Heart right ventricle (tissue), 16 donors: ENCODE results near the gene BPIFA3. TPM values are rescaled to one million over a fixed set of nuclear protein-coding genes. Genes with fewer than 3 reads are reported as not detected.
"Not testable (repeated sequence)": the region's sequence is repeated elsewhere in the genome, so short reads cannot be mapped to it uniquely, and the experiment has no call there.

Source experiments
- ATAC-seq, 8 donors: fragments of 200-7000 bp; cut with Tn5 transposase; one replicate each; pipeline ENCODE4 v1.9.1; 2020; ENCODE audit warnings: mild to moderate bottlenecking in 8 of 8, moderate library complexity in 8 of 8, moderate number of reproducible peaks in 1 of 8
- DNase-seq, 2 donors: peaks; one replicate each; pipeline ENCODE4 v3.0.0-alpha.2; 2020
- H3K27ac ChIP-seq, 10 donors: fragments of 200-600 bp; sonication (generic) in 2 of 10; one replicate each; pipeline versions ENCODE4 v1.5.0 to v1.8.0; 2020 to 2022; ENCODE audit warnings: mild to moderate bottlenecking in 3 of 10
- H3K27me3 ChIP-seq, 7 donors: fragments of 200-600 bp; one replicate each; pipeline ENCODE4 v1.8.0; 2021 to 2022; ENCODE audit warnings: mild to moderate bottlenecking in 2 of 7
- H3K36me3 ChIP-seq, 9 donors: fragments of 200-600 bp; sonication (generic) in 1 of 9; one replicate each; pipeline versions ENCODE4 v1.5.0 to v1.8.0; 2020 to 2022; ENCODE audit warnings: mild to moderate bottlenecking in 2 of 9
- H3K4me1 ChIP-seq, 9 donors: fragments of 200-600 bp; sonication (generic) in 1 of 9; one replicate each; pipeline versions ENCODE4 v1.5.0 to v1.8.0; 2020 to 2022; ENCODE audit warnings: mild to moderate bottlenecking in 4 of 9
- H3K4me3 ChIP-seq, 10 donors: fragments of 200-600 bp; sonication (generic) in 2 of 10; one replicate each; pipeline versions ENCODE4 v1.5.0 to v1.8.0; 2020 to 2022; ENCODE audit warnings: mild to moderate bottlenecking in 7 of 10, moderate library complexity in 2 of 10
- H3K9me3 ChIP-seq, 11 donors: fragments of 200-600 bp in 10 of 11; sonication (generic) in 2 of 11; one replicate each; pipeline versions ENCODE4 v1.5.0 to v1.8.0; 2013 to 2022; ENCODE audit warnings: mild to moderate bottlenecking in 2 of 11, control low read depth in 1 of 11, moderate library complexity in 1 of 11
- WGBS, 2 donors: extraction: QIAGEN DNeasy Blood & Tissue Kit; methylation state at CpG; one replicate each; pipeline ENCODE4 v1.1.7; 2013; ENCODE audit warnings: inconsistent platforms in 1 of 2; 5-methylcytosine and 5-hydroxymethylcytosine counted together
- intact Hi-C, 10 donors: fragments of 100-400 bp; cut with DNase I; formaldehyde crosslinking; loops; one replicate each; pipeline versions ENCODE4 v1.11.1 to v1.14.2; 2022
- polyA plus RNA-seq, 2 donors: library from polyadenylated mRNA; stranded (reverse); fragments of 200-250 nt; gene quantifications; one replicate each; pipeline ENCODE4 v1.2.3, GENCODE V29; 2013
- total RNA-seq, 10 donors: library from RNA; stranded (reverse); fragmentation: NEBNext Ultra II Directional in 3 of 10; extraction: Animal tissue kit (Norgen Biotek cat#: 25700) in 3 of 10; gene quantifications; one replicate each; pipeline versions ENCODE4 v1.2.1 to v1.2.4, GENCODE V29; 2021 to 2023
- TF ChIP-seq, protein P1 (sequence below), 9 donors: fragments of 200-600 bp; sonication (generic) in 2 of 9; IDR thresholded peaks; one replicate each; pipeline versions ENCODE4 v1.5.0 to v1.8.0; 2021 to 2022; ENCODE audit warnings: antibody characterized with exemption in 9 of 9, mild to moderate bottlenecking in 5 of 9, moderate library complexity in 1 of 9
- donor health status: Arrhythmogenic right ventricular cardiomyopathy.
- donor health status: ischemic (EF 13 %, LVEDD 7.1; RV severe dilation, severe dysfunction).
- donor health status: healthy with polysubstance abuse.
- donor health status: DM: no; HTN: yes; CAD: no.
- donor health status: DM: no; HTN: no; CAD: no.
- donor health status: ischemic (EF 25% LVEDD 6.9; RV normal size, moderate dysfunction).
- donor health status: ischemic (EF 25% LVEDD 5.7; RV mildly dilated, moderate dysfunction).
- donor health status: healthy.
- donor health status: DM: yes; HTN: yes; CAD: no.
- donor health status: Ischemic cardiomyopathy.
- donor health status: ischemic (EF 35%, LVEDD 5.7; RV mildly dilated, moderate dysfunction).
- donor health status: nonischemic (EF 11% LVEDD 7.7; RV severe dilation, severe dysfunction).
- donor health status: DM: yes; HTN: yes; CAD: no.
- donor health status: PGD.
- donor health status: ischemic (EF 29% LVEDD 5.4; RV normal size, mild dysfunction).
- donor health status: nonischemic (EF 23%, LVEDD 6.1; RV moderate dilation, normal function).

The BPIFA3 gene
- total and polyA plus RNA-seq, 12 donors: not detected

DNA sequence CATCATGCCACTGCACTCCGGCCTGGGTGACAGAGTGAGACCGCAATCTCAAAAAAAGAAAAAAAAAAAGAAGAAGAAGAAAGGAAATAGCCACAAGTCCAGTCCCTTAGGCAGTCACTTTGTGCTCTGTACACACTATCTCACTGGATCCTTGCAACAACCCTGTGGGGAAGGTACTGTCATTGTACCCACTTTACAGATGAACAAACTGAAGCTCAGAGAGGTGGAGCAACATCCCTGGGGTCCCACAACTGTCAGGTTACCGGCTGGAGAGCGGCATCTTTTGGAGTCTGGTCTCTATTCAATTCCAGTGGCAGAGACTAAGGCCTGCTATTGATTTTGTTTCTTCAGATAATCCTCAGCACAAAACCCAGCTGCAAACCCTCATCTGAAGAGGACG is 37.0 kb upstream of the BPIFA3 start:
- Histone ChIP-seq H3K4me1 (no peaks in the 10 kb centered on the region), H3K27ac (no peak overlapping the region), H3K4me3 (no peak overlapping the region), H3K36me3 (no peaks in the 10 kb centered on the region), H3K9me3 (peaks cover 0 to 5% (median 0%) of the 10 kb centered on the region in 11 donors), H3K27me3 (peaks cover 0 to 8% (median 0%) of the 10 kb centered on the region in 7 donors)
- TF ChIP-seq, protein P1, sequence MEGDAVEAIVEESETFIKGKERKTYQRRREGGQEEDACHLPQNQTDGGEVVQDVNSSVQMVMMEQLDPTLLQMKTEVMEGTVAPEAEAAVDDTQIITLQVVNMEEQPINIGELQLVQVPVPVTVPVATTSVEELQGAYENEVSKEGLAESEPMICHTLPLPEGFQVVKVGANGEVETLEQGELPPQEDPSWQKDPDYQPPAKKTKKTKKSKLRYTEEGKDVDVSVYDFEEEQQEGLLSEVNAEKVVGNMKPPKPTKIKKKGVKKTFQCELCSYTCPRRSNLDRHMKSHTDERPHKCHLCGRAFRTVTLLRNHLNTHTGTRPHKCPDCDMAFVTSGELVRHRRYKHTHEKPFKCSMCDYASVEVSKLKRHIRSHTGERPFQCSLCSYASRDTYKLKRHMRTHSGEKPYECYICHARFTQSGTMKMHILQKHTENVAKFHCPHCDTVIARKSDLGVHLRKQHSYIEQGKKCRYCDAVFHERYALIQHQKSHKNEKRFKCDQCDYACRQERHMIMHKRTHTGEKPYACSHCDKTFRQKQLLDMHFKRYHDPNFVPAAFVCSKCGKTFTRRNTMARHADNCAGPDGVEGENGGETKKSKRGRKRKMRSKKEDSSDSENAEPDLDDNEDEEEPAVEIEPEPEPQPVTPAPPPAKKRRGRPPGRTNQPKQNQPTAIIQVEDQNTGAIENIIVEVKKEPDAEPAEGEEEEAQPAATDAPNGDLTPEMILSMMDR (IDR thresholded peaks at IDR 0.05): no peak
- 87 to 88% methylated on average over 5 of the region's 5 CpGs for WGBS, 2 donors
- DNase-seq (no peak), ATAC-seq (no peak)
- intact Hi-C loops: no loop called here

DNA sequence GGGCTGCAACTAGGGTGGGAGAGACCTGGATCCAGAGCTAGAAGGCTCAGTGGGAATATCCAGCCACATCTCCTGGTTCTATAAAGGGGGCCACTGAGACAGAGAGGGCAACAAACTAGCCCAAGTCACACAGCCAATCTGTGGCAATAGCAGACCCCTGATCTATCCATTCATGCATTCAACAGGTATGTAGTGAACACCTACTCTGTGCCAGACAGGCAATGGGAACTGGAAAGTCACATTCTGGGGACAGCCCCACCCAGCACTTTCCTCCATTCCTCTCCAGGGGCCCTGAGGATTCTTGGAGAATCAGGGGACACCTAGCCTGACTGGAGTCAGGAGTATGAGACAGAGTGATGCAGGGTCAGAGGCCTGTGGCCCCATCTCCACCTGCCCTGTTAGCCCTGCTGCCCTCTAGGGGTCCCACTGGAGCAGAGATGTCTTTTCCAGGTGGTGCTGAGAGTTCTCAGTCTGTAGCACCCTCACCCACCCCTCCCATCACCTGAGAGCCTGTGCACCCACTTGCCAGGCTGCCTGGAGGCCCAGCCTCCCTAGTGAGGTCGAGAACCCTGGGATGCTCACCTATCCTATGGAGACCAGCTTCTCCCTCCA is 35.6 kb upstream of the BPIFA3 start:
- ATAC-seq (no peak), DNase-seq (no peak)
- WGBS, 2 donors: 55 to 87% methylated on average over 1 of the region's 1 CpG
- Histone ChIP-seq H3K4me3 (no peak overlapping the region), H3K27me3 (peaks cover 0 to 7% (median 0%) of the 10 kb centered on the region in 7 donors), H3K27ac (no peak overlapping the region), H3K4me1 (no peaks in the 10 kb centered on the region), H3K36me3 (no peaks in the 10 kb centered on the region), H3K9me3 (peaks cover 0 to 5% (median 0%) of the 10 kb centered on the region in 11 donors)
- intact Hi-C loops: no loop called here
- TF ChIP-seq, protein P1 (IDR thresholded peaks at IDR 0.05): no peak

DNA sequence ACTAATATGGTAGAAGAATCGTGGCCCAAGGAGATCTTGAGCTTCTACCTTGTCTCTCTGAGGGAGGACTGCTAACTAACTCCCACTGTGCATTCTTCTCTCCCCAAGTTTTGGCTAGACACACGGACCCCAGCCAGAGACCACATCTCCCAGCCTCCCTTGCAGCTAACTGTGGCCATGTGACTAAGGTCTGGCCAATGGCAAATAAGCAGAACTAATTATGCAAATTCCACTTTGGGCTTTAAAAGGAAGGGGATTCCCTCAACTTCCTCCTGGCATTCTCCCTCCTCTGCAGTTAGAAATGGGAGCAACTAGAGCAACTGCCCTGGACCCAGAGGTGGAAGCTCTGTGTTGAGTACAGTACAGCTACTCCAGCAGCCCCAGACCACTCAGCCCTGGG is 33.8 kb upstream of the BPIFA3 start:
- Histone ChIP-seq H3K27me3 (peaks cover 0 to 7% (median 0%) of the 10 kb centered on the region in 7 donors), H3K36me3 (no peaks in the 10 kb centered on the region), H3K4me1 (no peaks in the 10 kb centered on the region), H3K27ac (no peak overlapping the region), H3K9me3 (peaks cover 0 to 5% (median 0%) of the 10 kb centered on the region in 11 donors), H3K4me3 (no peak overlapping the region)
- TF ChIP-seq, protein P1 (IDR thresholded peaks at IDR 0.05): no peak
- ATAC-seq: no peak
- DNase-seq: no peak
- WGBS, 2 donors: 64 to 74% methylated on average over 2 of the region's 2 CpGs
- intact Hi-C loops: no loop called here

DNA sequence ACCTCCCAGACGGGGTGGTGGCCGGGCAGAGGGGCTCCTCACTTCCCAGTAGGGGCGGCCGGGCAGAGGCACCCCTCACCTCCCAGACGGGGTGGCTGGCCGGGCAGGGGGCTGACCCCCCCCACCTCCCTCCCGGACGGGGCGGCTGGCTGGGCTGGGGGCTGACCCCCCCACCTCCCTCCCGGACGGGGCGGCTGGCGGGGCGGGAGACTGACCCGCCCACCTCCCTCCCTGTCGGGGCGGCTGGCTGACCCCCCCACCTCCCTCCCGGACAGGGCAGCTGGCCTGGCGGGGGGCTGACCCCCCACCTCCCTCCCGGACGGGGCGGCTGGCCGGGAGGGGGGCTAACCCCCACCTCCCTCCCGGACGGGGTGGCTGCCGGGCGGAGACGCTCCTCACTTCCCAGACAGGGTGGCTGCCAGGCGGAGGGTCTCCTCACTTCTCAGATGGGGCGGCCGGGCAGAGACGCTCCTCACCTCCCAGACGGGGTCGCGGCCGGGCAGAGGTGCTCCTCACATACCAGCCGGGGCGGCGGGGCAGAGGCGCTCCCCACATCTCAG is 32.0 kb upstream of the BPIFA3 start:
- 93 to 94% methylated on average over 31 to 37 of the region's 40 CpGs for WGBS, 2 donors
- H3K27me3 ChIP-seq: peaks cover 0 to 14% (median 7%) of the 10 kb centered on the region in 7 donors
- ATAC-seq: not testable (repeated sequence)

DNA sequence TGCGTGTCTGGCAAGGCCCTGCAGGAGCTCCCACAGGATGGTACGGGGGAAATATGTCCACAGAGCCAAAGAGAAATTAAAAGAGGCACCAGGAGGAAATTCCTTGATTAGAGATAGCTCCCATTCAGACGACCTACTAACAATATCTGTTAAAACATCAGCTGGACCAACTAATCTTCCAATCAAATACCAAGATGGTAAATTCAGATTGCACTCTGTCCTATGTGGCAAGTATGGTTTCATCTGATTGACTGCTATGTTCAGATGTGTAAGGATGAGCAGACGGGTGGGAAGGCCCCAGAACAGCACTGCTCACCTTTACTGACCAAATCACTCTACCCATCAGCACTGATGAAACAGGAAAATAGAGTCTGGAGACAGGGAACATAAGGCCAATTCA is 29.7 kb upstream of the BPIFA3 start:
- Histone ChIP-seq H3K36me3 (no peaks in the 10 kb centered on the region), H3K9me3 (peaks cover 0 to 5% (median 0%) of the 10 kb centered on the region in 11 donors), H3K4me3 (no peak overlapping the region), H3K27ac (no peak overlapping the region), H3K27me3 (peaks cover 0 to 23% (median 8%) of the 10 kb centered on the region in 7 donors), H3K4me1 (no peaks in the 10 kb centered on the region)
- no peak for DNase-seq
- WGBS, 2 donors: 75 to 76% methylated on average over 4 of the region's 4 CpGs
- TF ChIP-seq, protein P1 (IDR thresholded peaks at IDR 0.05): no peak
- ATAC-seq: no peak
- intact Hi-C loops: no loop called here

More for the DNA sequence above, 32.0 kb upstream of the BPIFA3 start:
- H3K4me1 ChIP-seq, H3K27ac ChIP-seq, H3K36me3 ChIP-seq, DNase-seq, H3K4me3 ChIP-seq, intact Hi-C loops, H3K9me3 ChIP-seq: not testable (repeated sequence)
